HepG2 (cell line): ENCODE data around the gene NECTIN2. TPM values are rescaled to one million over a fixed set of nuclear protein-coding genes. Genes with fewer than 3 reads are reported as not detected.

Experiments
- AKNA ChIP-seq: sonication (generic); formaldehyde crosslinking; IDR thresholded peaks from 2 replicates; pipeline ENCODE4 v1.4.0; 2020; ENCODE audit warnings: missing genetic modification reagents, borderline replicate concordance
- ARID3A ChIP-seq: IDR thresholded peaks from 2 replicates; pipeline ENCODE4 v1.6.1; 2012; ENCODE audit warnings: low read depth, low read length, improper control_type of control experiment
- BORCS8-MEF2B ChIP-seq: sonication (generic); formaldehyde crosslinking; IDR thresholded peaks from 2 replicates; pipeline ENCODE4 v1.8.0; 2022; ENCODE audit warnings: mild to moderate bottlenecking, missing genetic modification reagents
- FOXK2 ChIP-seq: fragments of 450-650 bp; IDR thresholded peaks from 2 replicates; pipeline ENCODE4 v1.6.1; 2016
- MAF1 ChIP-seq: sonication (generic); formaldehyde crosslinking; IDR thresholded peaks from 2 replicates; pipeline ENCODE4 v1.5.0; 2020; ENCODE audit warnings: missing genetic modification reagents, borderline replicate concordance
- MED8 ChIP-seq: sonication (generic); formaldehyde crosslinking; IDR thresholded peaks from 2 replicates; pipeline ENCODE4 v1.8.1; 2023; ENCODE audit warnings: mild to moderate bottlenecking, missing genetic modification reagents; ENCODE audit not compliant: insufficient replicate concordance
- MXI1 ChIP-seq: IDR thresholded peaks from 3 replicates; pipeline ENCODE4 v1.6.1; 2012; ENCODE audit warnings: low read depth, low read length, inconsistent platforms, borderline replicate concordance
- NCOA1 ChIP-seq: sonication (generic); formaldehyde crosslinking; IDR thresholded peaks from 2 replicates; pipeline ENCODE4 v1.9.0; 2021; ENCODE audit warnings: missing genetic modification reagents
- NR2F2 ChIP-seq: IDR thresholded peaks from 2 replicates; pipeline ENCODE4 v1.6.1; 2012; ENCODE audit warnings: low read depth, inconsistent platforms, borderline replicate concordance
- RFXAP ChIP-seq: sonication (generic); formaldehyde crosslinking; IDR thresholded peaks from 2 replicates; pipeline ENCODE4 v1.4.0; 2020; ENCODE audit warnings: missing genetic modification reagents, borderline replicate concordance
- TARDBP ChIP-seq: sonication (generic); formaldehyde crosslinking; IDR thresholded peaks from 2 replicates; pipeline ENCODE4 v1.8.0; 2022; ENCODE audit warnings: mild to moderate bottlenecking, missing genetic modification reagents
- TGIF2 ChIP-seq: IDR thresholded peaks from 2 replicates; pipeline ENCODE4 v1.6.1; 2016; ENCODE audit warnings: control low read depth, missing compliant biosample characterization
- ZBTB20 ChIP-seq: sonication (generic); formaldehyde crosslinking; IDR thresholded peaks from 2 replicates; pipeline ENCODE4 v1.8.1; 2023; ENCODE audit warnings: missing genetic modification reagents, low read depth, mild to moderate bottlenecking, borderline replicate concordance
- ZNF264 ChIP-seq: sonication (generic); formaldehyde crosslinking; IDR thresholded peaks from 2 replicates; pipeline ENCODE4 v1.4.0; 2020; ENCODE audit warnings: missing genetic modification reagents
- ZNF329 ChIP-seq: sonication (generic); formaldehyde crosslinking; IDR thresholded peaks from 2 replicates; pipeline ENCODE4 v1.9.0; 2021; ENCODE audit warnings: low read depth, mild to moderate bottlenecking, missing genetic modification reagents
- ZNF572 ChIP-seq: sonication (generic); formaldehyde crosslinking; IDR thresholded peaks from 2 replicates; pipeline ENCODE4 v1.5.1; 2020; ENCODE audit warnings: mild to moderate bottlenecking, missing genetic modification reagents
- ZNF580 ChIP-seq: IDR thresholded peaks from 2 replicates; pipeline ENCODE4 v1.6.1; 2016; ENCODE audit warnings: low read depth, borderline replicate concordance
- ZNF839 ChIP-seq: sonication (generic); formaldehyde crosslinking; IDR thresholded peaks from 2 replicates; pipeline ENCODE4 v1.4.0; 2020; ENCODE audit warnings: missing genetic modification reagents, mild to moderate bottlenecking, borderline replicate concordance
- polyA plus RNA-seq, 8 experiments: library from polyadenylated mRNA; depleted of rRNA in 3 of 8; stranded (reverse) in 7 of 8; unstranded in 1 of 8; fragments of >200 nt; fragmentation: Illumina TruSeq in 4 of 8; extraction: Trizol in 4 of 8; gene quantifications; 2 replicates each; pipeline versions ENCODE4 v1.2.1 to v1.2.3, GENCODE V29; 2011 to 2016; ENCODE audit warnings: low read depth in 4 of 8, missing spikeins in 1 of 8, mixed read lengths in 1 of 8; ENCODE audit not compliant: insufficient read depth in 1 of 8
- total RNA-seq, 5 experiments: library from RNA; depleted of rRNA; stranded (reverse); fragments of >200 nt; fragmentation: Illumina TruSeq; extraction: Trizol; gene quantifications; 2 replicates each; pipeline ENCODE4 v1.2.3, GENCODE V29; 2016; ENCODE audit warnings: low read depth in 1 of 5
- TF ChIP-seq, protein P1 (sequence below): sonication (generic); formaldehyde crosslinking; IDR thresholded peaks from 2 replicates; pipeline ENCODE4 v1.5.1; 2020; ENCODE audit warnings: mild to moderate bottlenecking, missing genetic modification reagents, moderate library complexity
- TF ChIP-seq, protein P2 (sequence below): IDR thresholded peaks from 2 replicates; pipeline ENCODE4 v1.6.1; 2018; ENCODE audit warnings: missing genetic modification reagents

The NECTIN2 gene
- total and polyA plus RNA-seq, 2 of the 13 experiments (the other 11 are each of a cell fraction or from before 2014, with no cell fraction given): 75.4 to 114 TPM

GRCh38 chr19:44925114-44925891 is 79.2 kb downstream of the NECTIN2 start (continued):
- TF ChIP-seq ARID3A (no peak), FOXK2 (peak; percentile 56; the same call in 1 of the 2 replicates), TGIF2 (CRISPR knock-in tag) (peak; percentile 91), MED8 (CRISPR knock-in tag) (peak; percentile 98), TARDBP (CRISPR knock-in tag) (peak; percentile 99), ZNF580 (CRISPR knock-in tag) (peak; percentile 97), BORCS8-MEF2B (peak; percentile 94), ZNF264 (CRISPR knock-in tag) (peak; percentile 87), NR2F2 (peak; percentile 91; the same call in 1 of the 2 replicates), NCOA1 (CRISPR knock-in tag) (peak; percentile 94; the same call in 1 of the 2 replicates), AKNA (no peak), ZNF839 (CRISPR knock-in tag) (peak; percentile 89; the same call in 1 of the 2 replicates), ZNF572 (CRISPR knock-in tag) (peak; percentile 59; the same call in 1 of the 2 replicates), MAF1 (CRISPR knock-in tag) (no peak), ZNF329 (CRISPR knock-in tag) (peak; percentile 85; the same call in 1 of the 2 replicates), RFXAP (CRISPR knock-in tag) (peak; percentile 98), MXI1 (peak; percentile 92; the same call in 2 of the 3 replicates), ZBTB20 (CRISPR knock-in tag) (peak; percentile 88; the same call in 1 of the 2 replicates)
- TF ChIP-seq, protein P1, sequence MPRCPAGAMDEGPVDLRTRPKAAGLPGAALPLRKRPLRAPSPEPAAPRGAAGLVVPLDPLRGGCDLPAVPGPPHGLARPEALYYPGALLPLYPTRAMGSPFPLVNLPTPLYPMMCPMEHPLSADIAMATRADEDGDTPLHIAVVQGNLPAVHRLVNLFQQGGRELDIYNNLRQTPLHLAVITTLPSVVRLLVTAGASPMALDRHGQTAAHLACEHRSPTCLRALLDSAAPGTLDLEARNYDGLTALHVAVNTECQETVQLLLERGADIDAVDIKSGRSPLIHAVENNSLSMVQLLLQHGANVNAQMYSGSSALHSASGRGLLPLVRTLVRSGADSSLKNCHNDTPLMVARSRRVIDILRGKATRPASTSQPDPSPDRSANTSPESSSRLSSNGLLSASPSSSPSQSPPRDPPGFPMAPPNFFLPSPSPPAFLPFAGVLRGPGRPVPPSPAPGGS (CRISPR knock-in tag): peak; percentile 89
- TF ChIP-seq, protein P2, sequence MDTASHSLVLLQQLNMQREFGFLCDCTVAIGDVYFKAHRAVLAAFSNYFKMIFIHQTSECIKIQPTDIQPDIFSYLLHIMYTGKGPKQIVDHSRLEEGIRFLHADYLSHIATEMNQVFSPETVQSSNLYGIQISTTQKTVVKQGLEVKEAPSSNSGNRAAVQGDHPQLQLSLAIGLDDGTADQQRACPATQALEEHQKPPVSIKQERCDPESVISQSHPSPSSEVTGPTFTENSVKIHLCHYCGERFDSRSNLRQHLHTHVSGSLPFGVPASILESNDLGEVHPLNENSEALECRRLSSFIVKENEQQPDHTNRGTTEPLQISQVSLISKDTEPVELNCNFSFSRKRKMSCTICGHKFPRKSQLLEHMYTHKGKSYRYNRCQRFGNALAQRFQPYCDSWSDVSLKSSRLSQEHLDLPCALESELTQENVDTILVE (CRISPR knock-in tag): peak; percentile 96
